Upper lobe of left lung (tissue), 4 donors: ENCODE measurements around the gene ADAM12.

Experiments
- CTCF ChIP-seq, 6 experiments: fragments of 450-650 bp in 4 of 6; fragments of 200-600 bp in 2 of 6; sonication (generic) in 2 of 6; IDR thresholded peaks; one replicate each; pipeline ENCODE4 v1.5.1; 2016 to 2019; ENCODE audit warnings: antibody characterized with exemption in 6 of 6
- EP300 ChIP-seq, 4 donors: sonication (generic); formaldehyde crosslinking; IDR thresholded peaks; one replicate each; pipeline ENCODE4 v1.5.1; 2017; ENCODE audit warnings: antibody characterized with exemption in 4 of 4, control low read depth in 2 of 4
- POLR2A ChIP-seq, 4 donors: fragments of 450-650 bp; IDR thresholded peaks; one replicate each; pipeline ENCODE4 v1.5.1; 2016 to 2017; ENCODE audit warnings: antibody characterized with exemption in 4 of 4, mild to moderate bottlenecking in 2 of 4
- POLR2AphosphoS5 ChIP-seq, 2 donors: sonication (generic); formaldehyde crosslinking; IDR thresholded peaks; one replicate each; pipeline ENCODE4 v1.5.1; 2017; ENCODE audit warnings: antibody characterized with exemption in 2 of 2

- no peak for TF ChIP-seq CTCF (IDR thresholded peaks at IDR 0.05)
- no peak for TF ChIP-seq EP300 (IDR thresholded peaks at IDR 0.05)
- TF ChIP-seq POLR2AphosphoS5 (IDR thresholded peaks at IDR 0.05) = no peak
- no peak for TF ChIP-seq POLR2A (IDR thresholded peaks at IDR 0.05)
Observed at GRCh38 chr10:126288547-126289493, 99.5 kb downstream of the ADAM12 start.
